ENCODE results near the gene SORCS1.

DNA sequence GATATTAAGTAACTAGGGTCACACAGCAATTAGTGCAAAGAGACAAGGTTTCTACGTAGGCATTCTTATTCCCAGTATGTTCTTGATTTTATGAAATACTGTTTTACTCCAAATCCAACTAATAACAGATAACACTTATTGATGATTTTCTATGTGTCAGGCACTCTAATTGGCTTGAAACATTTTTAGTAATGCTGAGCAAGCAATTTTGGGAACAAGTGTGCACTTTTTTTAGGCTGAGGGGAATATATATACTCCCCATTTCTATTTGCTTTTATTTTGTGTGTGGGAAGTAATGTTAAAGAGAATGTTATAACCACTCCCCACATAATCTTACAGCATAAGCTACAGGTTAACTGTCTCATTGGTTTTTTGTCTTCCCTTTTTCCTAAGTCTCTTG lies 4.2 kb upstream of the SORCS1 start:
- TF ChIP-seq CTCF (optimal IDR thresholded peaks at IDR 0.05 in 1 of 3, IDR thresholded peaks at IDR 0.05 in 1 of 3, conservative IDR thresholded peaks at IDR 0.05 in 1 of 3; ENCODE audit: extremely low read depth in 1 of 3, insufficient read depth in 2 of 3, low read length in 3 of 3) (no peak), EZH2 (IDR thresholded peaks at IDR 0.05; ENCODE audit: low read length) (no peak)

Data from keratinocyte (primary cell).